ENCODE results near the gene DLK1.

DLK1 gene

DNA sequence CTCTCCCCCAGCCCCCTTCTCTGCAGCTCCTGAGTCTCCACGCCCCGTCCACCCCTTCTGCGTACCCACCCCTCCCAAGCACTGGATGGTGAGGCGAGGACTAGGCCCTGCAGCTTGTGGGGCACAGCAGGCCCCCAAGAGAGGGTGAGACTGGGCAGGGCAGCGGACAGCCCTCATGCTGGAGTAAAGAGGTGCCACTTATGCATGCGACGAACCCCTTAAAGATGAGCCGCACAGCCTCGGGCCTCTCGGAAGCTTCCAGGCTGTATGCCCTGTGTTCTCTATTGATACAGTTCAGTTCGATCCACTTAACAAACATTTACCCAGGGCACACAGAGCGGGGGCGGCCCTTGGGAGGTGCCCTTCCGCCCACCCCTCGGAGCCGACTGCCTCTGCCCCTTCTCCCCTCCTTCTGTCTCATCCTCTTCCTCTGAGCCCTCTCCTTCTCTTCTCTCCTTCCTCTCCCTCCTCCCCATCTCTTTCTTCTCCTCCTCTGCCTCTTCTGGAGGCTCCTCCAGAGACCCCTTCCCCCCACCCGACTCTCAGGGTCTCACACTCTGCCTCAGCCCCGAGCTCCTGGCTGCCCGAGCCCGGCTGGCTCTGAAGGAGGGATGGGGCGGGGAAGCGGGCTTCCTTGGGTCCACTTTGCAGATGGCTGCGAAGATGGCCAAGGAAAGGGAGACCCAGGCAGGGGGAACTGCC is 32.7 kb upstream of the DLK1 start:
- Histone ChIP-seq H3K4me3 (ENCODE audit: low read depth, low read length) (no peak overlapping the region), H3K36me3 (replicated peaks) (no peaks in the 10 kb centered on the region), H3K27ac (no peak overlapping the region), H3K27me3 (replicated peaks) (no peaks in the 10 kb centered on the region)
- in situ Hi-C loops (cut with HindIII; ENCODE audit: low pct_ligation_motif_present, low sequenced_read_pairs): no loop called here
- TF ChIP-seq, protein P1, sequence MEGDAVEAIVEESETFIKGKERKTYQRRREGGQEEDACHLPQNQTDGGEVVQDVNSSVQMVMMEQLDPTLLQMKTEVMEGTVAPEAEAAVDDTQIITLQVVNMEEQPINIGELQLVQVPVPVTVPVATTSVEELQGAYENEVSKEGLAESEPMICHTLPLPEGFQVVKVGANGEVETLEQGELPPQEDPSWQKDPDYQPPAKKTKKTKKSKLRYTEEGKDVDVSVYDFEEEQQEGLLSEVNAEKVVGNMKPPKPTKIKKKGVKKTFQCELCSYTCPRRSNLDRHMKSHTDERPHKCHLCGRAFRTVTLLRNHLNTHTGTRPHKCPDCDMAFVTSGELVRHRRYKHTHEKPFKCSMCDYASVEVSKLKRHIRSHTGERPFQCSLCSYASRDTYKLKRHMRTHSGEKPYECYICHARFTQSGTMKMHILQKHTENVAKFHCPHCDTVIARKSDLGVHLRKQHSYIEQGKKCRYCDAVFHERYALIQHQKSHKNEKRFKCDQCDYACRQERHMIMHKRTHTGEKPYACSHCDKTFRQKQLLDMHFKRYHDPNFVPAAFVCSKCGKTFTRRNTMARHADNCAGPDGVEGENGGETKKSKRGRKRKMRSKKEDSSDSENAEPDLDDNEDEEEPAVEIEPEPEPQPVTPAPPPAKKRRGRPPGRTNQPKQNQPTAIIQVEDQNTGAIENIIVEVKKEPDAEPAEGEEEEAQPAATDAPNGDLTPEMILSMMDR (IDR thresholded peaks at IDR 0.05; ENCODE audit: low read depth, low read length, missing control alignments): no peak
- no peak for DNase-seq

- no peak overlapping the region for H3K4me3 ChIP-seq (ENCODE audit: low read depth, low read length)
- in situ Hi-C loops (cut with HindIII; ENCODE audit: low pct_ligation_motif_present, low sequenced_read_pairs): no loop called here
- H3K27me3 ChIP-seq (replicated peaks): no peaks in the 10 kb centered on the region
- DNase-seq: no peak
- no peak overlapping the region for H3K27ac ChIP-seq
- H3K36me3 ChIP-seq (replicated peaks): no peaks in the 10 kb centered on the region
- TF ChIP-seq, protein P1 (IDR thresholded peaks at IDR 0.05; ENCODE audit: low read depth, low read length, missing control alignments): no peak
These were observed 31.9 kb upstream of the DLK1 start for GRCh38 chr14:100694579-100695422.

DNA sequence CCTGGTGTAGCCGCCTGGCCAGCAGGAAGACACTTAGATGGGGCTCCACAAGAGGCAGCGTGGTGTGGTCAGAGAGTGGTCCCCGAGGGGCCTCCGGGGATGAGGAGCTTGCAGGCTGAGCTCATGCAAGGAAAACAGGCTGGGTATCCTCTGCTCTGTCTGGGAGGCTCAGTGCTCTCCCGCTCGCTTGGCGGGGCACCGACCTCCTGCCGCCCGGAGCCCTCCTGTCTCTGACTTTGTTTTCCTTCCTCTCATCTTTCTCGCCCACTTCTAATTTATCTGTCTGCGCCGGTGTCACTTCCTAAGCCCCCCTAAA is 31.3 kb upstream of the DLK1 start:
- no peaks in the 10 kb centered on the region for H3K36me3 ChIP-seq (replicated peaks)
- TF ChIP-seq, protein P1 (IDR thresholded peaks at IDR 0.05; ENCODE audit: low read depth, low read length, missing control alignments): no peak
- H3K4me3 ChIP-seq (ENCODE audit: low read depth, low read length): no peak overlapping the region
- no peak overlapping the region for H3K27ac ChIP-seq
- DNase-seq: no peak
- no peaks in the 10 kb centered on the region for H3K27me3 ChIP-seq (replicated peaks)
- in situ Hi-C loops (cut with HindIII; ENCODE audit: low pct_ligation_motif_present, low sequenced_read_pairs): no loop called here

DNA sequence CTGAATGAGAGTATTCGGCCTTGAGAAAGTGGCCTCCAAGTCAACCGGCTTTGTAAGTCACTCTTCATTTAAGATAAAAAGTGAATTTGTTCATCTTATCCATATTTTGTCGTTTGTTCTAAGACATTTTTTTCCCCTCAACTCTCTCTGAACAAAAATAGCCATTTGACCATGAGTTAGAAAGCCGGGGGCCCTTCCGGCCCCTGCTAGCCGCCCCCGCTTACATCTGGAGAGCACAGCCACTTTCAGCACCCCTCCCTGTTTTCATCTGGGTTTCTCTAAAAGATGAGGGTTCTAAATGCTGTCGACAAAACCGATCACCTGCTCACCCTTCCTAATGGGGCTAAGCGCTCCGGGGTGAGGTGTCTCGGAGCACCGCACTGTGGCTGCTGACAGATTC is 30.7 kb upstream of the DLK1 start:
- Histone ChIP-seq H3K27me3 (replicated peaks) (no peaks in the 10 kb centered on the region), H3K36me3 (replicated peaks) (no peaks in the 10 kb centered on the region), H3K27ac (no peak overlapping the region), H3K4me3 (ENCODE audit: low read depth, low read length) (no peak overlapping the region)
- DNase-seq: no peak
- in situ Hi-C loops (cut with HindIII; ENCODE audit: low pct_ligation_motif_present, low sequenced_read_pairs): no loop called here
- TF ChIP-seq, protein P1 (IDR thresholded peaks at IDR 0.05; ENCODE audit: low read depth, low read length, missing control alignments): no peak

DNA sequence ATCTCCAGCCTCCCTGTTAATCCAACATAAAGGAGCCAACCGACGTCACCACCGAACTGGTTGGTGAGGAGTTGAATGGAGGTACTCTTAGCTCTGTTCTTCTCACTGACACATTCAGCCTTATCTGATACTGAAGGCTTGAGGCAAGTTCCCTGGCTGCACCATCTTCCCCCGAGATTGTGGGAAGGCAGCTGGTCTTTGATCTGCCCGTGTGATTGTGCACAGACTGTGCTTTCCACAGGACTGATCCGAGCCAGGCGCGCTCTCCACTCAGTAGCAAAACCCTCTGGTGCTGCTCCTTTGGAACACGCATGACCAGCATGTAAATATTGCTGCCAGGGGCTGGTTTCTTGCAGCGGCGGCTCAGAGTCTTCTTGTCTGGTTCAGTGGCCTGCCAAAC is 30.1 kb upstream of the DLK1 start:
- H3K27ac ChIP-seq: no peak overlapping the region
- no peak overlapping the region for H3K4me3 ChIP-seq (ENCODE audit: low read depth, low read length)
- TF ChIP-seq, protein P1 (IDR thresholded peaks at IDR 0.05; ENCODE audit: low read depth, low read length, missing control alignments): no peak
- H3K36me3 ChIP-seq (replicated peaks): no peaks in the 10 kb centered on the region
- H3K27me3 ChIP-seq (replicated peaks): no peaks in the 10 kb centered on the region
- in situ Hi-C loops (cut with HindIII; ENCODE audit: low pct_ligation_motif_present, low sequenced_read_pairs): no loop called here
- no peak for DNase-seq
